Measurements from ENCODE around the gene LHPP. TPM values are rescaled to one million over a fixed set of nuclear protein-coding genes. Genes with fewer than 3 reads are reported as not detected.

LHPP gene
- total RNA-seq, 2 experiments from 2014 or later = 7.8 to 8.2 TPM

- Mint-ChIP-seq H3K27me3 (no peaks in the 10 kb centered on the region), H3K36me3 (no peaks in the 10 kb centered on the region), H3K9me3 (no peaks in the 10 kb centered on the region), H3K4me1 (peaks cover 3% of the 10 kb centered on the region), H3K4me3 (no peak overlapping the region), H3K27ac (no peak overlapping the region)
- DNase-seq = no peak
These were observed 88.8 kb downstream of the LHPP start for GRCh38 chr10:124550293-124551034.

GRCh38 chr10:124551097-124551496 is 89.5 kb downstream of the LHPP start:
- Mint-ChIP-seq H3K27me3 (no peaks in the 10 kb centered on the region), H3K36me3 (no peaks in the 10 kb centered on the region), H3K9me3 (no peaks in the 10 kb centered on the region), H3K4me1 (no peaks in the 10 kb centered on the region), H3K27ac (no peak overlapping the region), H3K4me3 (no peak overlapping the region)
- DNase-seq = no peak

GRCh38 chr10:124551755-124552154 is 90.1 kb downstream of the LHPP start:
- H3K36me3 Mint-ChIP-seq = no peaks in the 10 kb centered on the region
- H3K27ac Mint-ChIP-seq = no peak overlapping the region
- H3K9me3 Mint-ChIP-seq = no peaks in the 10 kb centered on the region
- no peaks in the 10 kb centered on the region for H3K27me3 Mint-ChIP-seq
- H3K4me3 Mint-ChIP-seq = no peak overlapping the region
- DNase-seq = no peak
- H3K4me1 Mint-ChIP-seq = no peaks in the 10 kb centered on the region

GRCh38 chr10:124552691-124553276 is 91.2 kb downstream of the LHPP start:
- Mint-ChIP-seq H3K27ac (no peak overlapping the region), H3K4me3 (no peak overlapping the region)

GRCh38 chr10:124554085-124554858 is 92.6 kb downstream of the LHPP start:
- Mint-ChIP-seq H3K4me1 (no peaks in the 10 kb centered on the region), H3K36me3 (no peaks in the 10 kb centered on the region), H3K9me3 (no peaks in the 10 kb centered on the region), H3K4me3 (no peak overlapping the region), H3K27me3 (no peaks in the 10 kb centered on the region), H3K27ac (no peak overlapping the region)
- DNase-seq = no peak

More at GRCh38 chr10:124552691-124553276, 91.2 kb downstream of the LHPP start:
- H3K9me3 Mint-ChIP-seq = no peaks in the 10 kb centered on the region
- no peaks in the 10 kb centered on the region for H3K4me1 Mint-ChIP-seq
- no peaks in the 10 kb centered on the region for H3K36me3 Mint-ChIP-seq
- no peak for DNase-seq
- no peaks in the 10 kb centered on the region for H3K27me3 Mint-ChIP-seq

GRCh38 chr10:124557167-124557566 is 95.5 kb downstream of the LHPP start:
- Mint-ChIP-seq H3K36me3 (no peaks in the 10 kb centered on the region), H3K27ac (no peak overlapping the region), H3K4me1 (no peaks in the 10 kb centered on the region), H3K27me3 (no peaks in the 10 kb centered on the region), H3K9me3 (no peaks in the 10 kb centered on the region), H3K4me3 (no peak overlapping the region)
- no peak for DNase-seq

- Mint-ChIP-seq H3K9me3 (no peaks in the 10 kb centered on the region), H3K4me3 (no peak overlapping the region), H3K4me1 (no peaks in the 10 kb centered on the region), H3K36me3 (no peaks in the 10 kb centered on the region), H3K27ac (no peak overlapping the region), H3K27me3 (no peaks in the 10 kb centered on the region)
- no peak for DNase-seq
These were observed 96.2 kb downstream of the LHPP start for GRCh38 chr10:124557648-124558338.

GRCh38 chr10:124558339-124559321 is 97.0 kb downstream of the LHPP start:
- no peak overlapping the region for H3K27ac Mint-ChIP-seq
- no peaks in the 10 kb centered on the region for H3K27me3 Mint-ChIP-seq
- H3K9me3 Mint-ChIP-seq = no peaks in the 10 kb centered on the region
- H3K4me3 Mint-ChIP-seq = no peak overlapping the region
- H3K36me3 Mint-ChIP-seq = no peaks in the 10 kb centered on the region
- no peaks in the 10 kb centered on the region for H3K4me1 Mint-ChIP-seq
- DNase-seq = no peak

GRCh38 chr10:124559372-124560132 is 97.9 kb downstream of the LHPP start:
- H3K4me3 Mint-ChIP-seq = no peak overlapping the region
- DNase-seq = no peak
- no peaks in the 10 kb centered on the region for H3K4me1 Mint-ChIP-seq
- H3K9me3 Mint-ChIP-seq = no peaks in the 10 kb centered on the region
- no peaks in the 10 kb centered on the region for H3K27me3 Mint-ChIP-seq
- no peaks in the 10 kb centered on the region for H3K36me3 Mint-ChIP-seq
- H3K27ac Mint-ChIP-seq = no peak overlapping the region

- no peaks in the 10 kb centered on the region for H3K9me3 Mint-ChIP-seq
- H3K4me3 Mint-ChIP-seq = no peak overlapping the region
- no peak overlapping the region for H3K27ac Mint-ChIP-seq
- H3K4me1 Mint-ChIP-seq = no peaks in the 10 kb centered on the region
- no peak for DNase-seq
- no peaks in the 10 kb centered on the region for H3K27me3 Mint-ChIP-seq
- no peaks in the 10 kb centered on the region for H3K36me3 Mint-ChIP-seq
These were observed 98.9 kb downstream of the LHPP start for GRCh38 chr10:124560377-124561105.

- H3K27ac Mint-ChIP-seq = no peak overlapping the region
- no peak for DNase-seq
- no peak overlapping the region for H3K4me3 Mint-ChIP-seq
- H3K4me1 Mint-ChIP-seq = no peaks in the 10 kb centered on the region
- no peaks in the 10 kb centered on the region for H3K27me3 Mint-ChIP-seq
- H3K9me3 Mint-ChIP-seq = no peaks in the 10 kb centered on the region
- H3K36me3 Mint-ChIP-seq = no peaks in the 10 kb centered on the region
These were observed 99.6 kb downstream of the LHPP start for GRCh38 chr10:124561206-124561605.

GRCh38 chr10:124562425-124563060 is 100.9 kb downstream of the LHPP start:
- Mint-ChIP-seq H3K27ac (no peak overlapping the region), H3K36me3 (no peaks in the 10 kb centered on the region), H3K27me3 (no peaks in the 10 kb centered on the region), H3K4me1 (no peaks in the 10 kb centered on the region), H3K4me3 (no peak overlapping the region), H3K9me3 (no peaks in the 10 kb centered on the region)
- DNase-seq = no peak

Measured in activated naive CD8-positive, alpha-beta T cell treated with anti-CD3 and anti-CD28 coated beads for 36 hours (primary cell).